Pancreas (tissue), 10 donors: ENCODE measurements around the gene FLNA. TPM values are rescaled to one million over a fixed set of nuclear protein-coding genes. Genes with fewer than 3 reads are reported as not detected.
A peak's percentile ranks its signal among the peaks of the same experiment; 100 is the strongest.

Source experiments
- ATAC-seq, 4 donors: fragments of 200-7000 bp; cut with Tn5 transposase; one replicate each; pipeline versions ENCODE4 v1.8.0 to v1.9.1; 2020; ENCODE audit warnings: mild to moderate bottlenecking in 4 of 4, moderate library complexity in 4 of 4
- DNase-seq, 6 donors: peaks; one replicate each; pipeline ENCODE4 v3.0.0-alpha.2; 2020
- FAIRE-seq: peaks from 2 replicates; lab custom pipeline; 2012; peaks lifted over from hg19 to GRCh38; lab: Jason Lieb, UNC
- H3K27ac ChIP-seq, 4 donors: fragments of 200-600 bp; sonication (generic); 1 replicate in 3 of 4; 2 replicates in 1 of 4; pipeline versions ENCODE4 v1.5.0 to v1.8.0; 2020
- H3K27me3 ChIP-seq, 4 donors: fragments of 200-600 bp; one replicate each; pipeline ENCODE4 v1.8.0; 2021
- H3K36me3 ChIP-seq, 3 donors: fragments of 200-600 bp; sonication (generic) in 1 of 3; one replicate each; pipeline versions ENCODE4 v1.5.0 to v1.8.0; 2020 to 2021
- H3K4me1 ChIP-seq, 3 donors: fragments of 200-600 bp; one replicate each; pipeline ENCODE4 v1.8.0; 2021
- H3K4me3 ChIP-seq, 4 donors: fragments of 200-600 bp; sonication (generic) in 2 of 4; one replicate each; pipeline versions ENCODE4 v1.5.0 to v1.8.0; 2020 to 2021
- H3K9me3 ChIP-seq, 4 donors: fragments of 200-600 bp; one replicate each; pipeline ENCODE4 v1.8.0; 2021
- WGBS, 2 donors: extraction: QIAGEN DNeasy Blood & Tissue Kit; methylation state at CpG; one replicate each; pipeline ENCODE4 v1.1.7; 2013; 5-methylcytosine and 5-hydroxymethylcytosine counted together
- intact Hi-C, 3 donors: fragments of 100-400 bp; cut with DNase I; formaldehyde crosslinking; loops; one replicate each; pipeline versions ENCODE4 v1.11.1 to v1.14.2; 2022
- polyA plus RNA-seq, 2 donors: library from polyadenylated mRNA; stranded (reverse); fragments of 200-250 nt; gene quantifications; one replicate each; pipeline ENCODE4 v1.2.3, GENCODE V29; 2013
- total RNA-seq, 6 donors: library from RNA; stranded (reverse); fragmentation: NEBNext Ultra II Directional in 4 of 6; extraction: Animal tissue kit (Norgen Biotek cat#: 25700) in 4 of 6; gene quantifications; one replicate each; pipeline versions ENCODE4 v1.2.1 to v1.2.4, GENCODE V29; 2021 to 2023
- TF ChIP-seq, protein P1 (sequence below), 4 donors: fragments of 200-600 bp; sonication (generic) in 3 of 4; IDR thresholded peaks; one replicate each; pipeline versions ENCODE4 v1.5.0 to v1.8.0; 2021; ENCODE audit warnings: antibody characterized with exemption in 4 of 4
- donor health status: healthy with polysubstance abuse.
- donor health status: DM: no; HTN: no; CAD: no; lungs with moderate emphysema.
- donor health status: DM: no; HTN: no; CAD: no.
- donor health status: control.
- donor health status: control.
- donor health status: Bipolar disorder and iron deficiency.
- donor health status: DM: yes; HTN: yes; CAD: no.
- donor health status: DM: no; HTN: no; CAD: no.
- donor health status: DM: no; HTN: no; CAD: no.
- donor health status: DM: yes; HTN: yes; CAD: no.

FLNA gene
- total and polyA plus RNA-seq, 8 donors, result 67.0 to 298 (median 184) TPM

DNA sequence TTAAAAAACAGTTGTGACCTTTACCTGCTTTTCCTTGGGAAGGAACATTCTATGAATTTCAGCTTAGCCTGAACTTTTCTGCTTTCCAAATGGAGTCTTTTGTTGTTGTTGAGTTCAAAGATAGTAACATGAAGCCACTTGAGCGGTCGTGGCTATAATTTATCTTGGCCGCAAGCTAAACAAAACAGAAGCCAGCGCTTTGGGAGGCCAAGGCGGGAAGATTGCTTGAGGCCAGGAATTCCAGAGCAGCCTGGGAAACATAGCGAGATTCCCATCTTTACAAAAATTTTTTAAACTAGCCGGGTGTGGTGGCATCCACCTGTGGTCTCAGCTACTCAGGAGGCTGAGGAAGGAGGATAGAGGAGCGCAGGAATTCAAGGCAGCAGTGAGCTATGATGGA, 48.9 kb downstream of the FLNA start:
- 52 to 65% methylated on average over 8 of the region's 8 CpGs for WGBS, 2 donors
- ATAC-seq (no peak), FAIRE-seq (no peak), DNase-seq (no peak)
- intact Hi-C loops, result no loop called here
- peaks cover 0 to 6% (median 1%) of the 10 kb centered on the region in 4 donors for H3K27me3 ChIP-seq
- no peaks in the 10 kb centered on the region for H3K9me3 ChIP-seq
- no peaks in the 10 kb centered on the region for H3K4me1 ChIP-seq
- H3K36me3 ChIP-seq, result no peaks in the 10 kb centered on the region
- TF ChIP-seq, protein P1, sequence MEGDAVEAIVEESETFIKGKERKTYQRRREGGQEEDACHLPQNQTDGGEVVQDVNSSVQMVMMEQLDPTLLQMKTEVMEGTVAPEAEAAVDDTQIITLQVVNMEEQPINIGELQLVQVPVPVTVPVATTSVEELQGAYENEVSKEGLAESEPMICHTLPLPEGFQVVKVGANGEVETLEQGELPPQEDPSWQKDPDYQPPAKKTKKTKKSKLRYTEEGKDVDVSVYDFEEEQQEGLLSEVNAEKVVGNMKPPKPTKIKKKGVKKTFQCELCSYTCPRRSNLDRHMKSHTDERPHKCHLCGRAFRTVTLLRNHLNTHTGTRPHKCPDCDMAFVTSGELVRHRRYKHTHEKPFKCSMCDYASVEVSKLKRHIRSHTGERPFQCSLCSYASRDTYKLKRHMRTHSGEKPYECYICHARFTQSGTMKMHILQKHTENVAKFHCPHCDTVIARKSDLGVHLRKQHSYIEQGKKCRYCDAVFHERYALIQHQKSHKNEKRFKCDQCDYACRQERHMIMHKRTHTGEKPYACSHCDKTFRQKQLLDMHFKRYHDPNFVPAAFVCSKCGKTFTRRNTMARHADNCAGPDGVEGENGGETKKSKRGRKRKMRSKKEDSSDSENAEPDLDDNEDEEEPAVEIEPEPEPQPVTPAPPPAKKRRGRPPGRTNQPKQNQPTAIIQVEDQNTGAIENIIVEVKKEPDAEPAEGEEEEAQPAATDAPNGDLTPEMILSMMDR (IDR thresholded peaks at IDR 0.05), result no peak
- H3K4me3 ChIP-seq, result no peak overlapping the region
- no peak overlapping the region for H3K27ac ChIP-seq

DNA sequence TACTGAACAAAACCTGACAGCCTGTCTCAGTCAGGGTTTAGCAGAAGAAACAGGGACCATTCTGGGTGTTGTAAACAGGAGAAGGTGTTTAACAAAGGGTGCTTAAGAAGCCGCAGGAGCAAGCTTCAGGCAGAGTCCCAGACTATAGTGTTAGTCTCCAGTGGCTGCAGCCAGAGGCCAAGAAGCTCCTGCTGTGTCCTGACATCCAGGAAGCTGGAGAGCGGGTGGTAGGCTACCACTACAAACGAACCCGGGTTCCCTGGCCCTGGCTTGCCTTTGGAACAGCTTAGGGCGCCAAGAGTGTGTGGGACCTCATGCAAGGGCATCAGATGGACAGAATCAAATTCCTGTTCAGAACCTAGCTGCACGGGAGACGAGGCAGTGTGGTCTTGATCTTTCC, 50.9 kb downstream of the FLNA start:
- DNase-seq (no peak), FAIRE-seq (no peak), ATAC-seq (no peak)
- H3K4me1 ChIP-seq, result no peaks in the 10 kb centered on the region
- WGBS, 2 donors, result 41 to 46% methylated on average over 7 of the region's 7 CpGs
- no peaks in the 10 kb centered on the region for H3K9me3 ChIP-seq
- H3K27ac ChIP-seq, result no peak overlapping the region
- H3K36me3 ChIP-seq, result no peaks in the 10 kb centered on the region
- TF ChIP-seq, protein P1 (IDR thresholded peaks at IDR 0.05), result no peak
- intact Hi-C loops, result no loop called here
- H3K27me3 ChIP-seq, result peaks cover 0 to 6% (median 1%) of the 10 kb centered on the region in 4 donors
- H3K4me3 ChIP-seq, result no peak overlapping the region

DNA sequence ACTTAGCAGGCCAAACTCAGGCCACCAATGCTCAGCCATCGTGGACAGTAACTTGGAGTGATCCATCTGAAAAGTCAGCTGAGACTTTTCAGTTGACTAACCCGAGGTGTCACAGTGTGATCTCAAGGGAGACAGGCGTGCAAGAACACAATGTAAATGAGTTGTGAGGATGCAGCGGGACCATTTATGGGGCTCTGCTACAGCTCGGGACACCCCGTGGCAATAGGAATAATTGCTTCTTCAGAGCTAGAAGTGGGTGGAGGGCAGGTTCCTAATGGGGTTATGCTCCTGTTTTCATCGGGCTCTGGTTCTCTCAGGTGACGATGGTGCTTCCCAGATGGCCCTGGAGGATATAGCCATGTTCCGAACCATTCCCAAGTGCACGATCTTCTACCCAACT, 51.5 kb downstream of the FLNA start:
- no peak for FAIRE-seq
- intact Hi-C loops, result no loop called here
- TF ChIP-seq, protein P1 (IDR thresholded peaks at IDR 0.05), result no peak
- no peaks in the 10 kb centered on the region for H3K9me3 ChIP-seq
- DNase-seq, result no peak
- WGBS, 2 donors, result 64 to 69% methylated on average over 10 of the region's 10 CpGs
- H3K4me3 ChIP-seq, result no peak overlapping the region
- no peak for ATAC-seq
- peaks cover 0 to 6% (median 1%) of the 10 kb centered on the region in 4 donors for H3K27me3 ChIP-seq
- no peak overlapping the region for H3K27ac ChIP-seq
- H3K4me1 ChIP-seq, result no peaks in the 10 kb centered on the region
- no peaks in the 10 kb centered on the region for H3K36me3 ChIP-seq

DNA sequence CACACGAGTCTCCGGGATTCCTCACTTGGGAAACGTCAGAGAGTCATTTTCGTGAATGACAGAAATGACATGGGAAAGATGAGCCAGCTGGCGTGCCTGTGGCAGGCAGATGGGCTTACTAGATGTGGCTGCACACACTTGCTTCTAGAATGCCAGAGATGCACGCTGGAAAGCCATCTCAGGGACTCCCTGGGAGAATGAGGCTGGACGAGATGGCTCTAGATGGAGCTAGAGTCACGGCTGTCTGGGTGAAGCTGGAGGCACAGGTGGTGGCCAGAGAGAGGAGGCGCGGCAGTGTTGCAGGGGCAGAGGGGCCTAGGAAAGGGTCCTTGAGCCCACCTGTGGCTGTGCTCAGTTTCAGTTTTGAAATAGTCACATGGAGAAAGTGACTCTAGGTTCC, 52.8 kb downstream of the FLNA start:
- Histone ChIP-seq H3K4me1 (no peaks in the 10 kb centered on the region), H3K4me3 (no peak overlapping the region), H3K36me3 (no peaks in the 10 kb centered on the region), H3K27ac (no peak overlapping the region), H3K9me3 (no peaks in the 10 kb centered on the region), H3K27me3 (peaks cover 0 to 13% (median 0%) of the 10 kb centered on the region in 4 donors)
- no peak for FAIRE-seq
- intact Hi-C loops, result no loop called here
- no peak for DNase-seq
- peak in 2 of 4 donors; percentile 36 to 57 for ATAC-seq
- 31 to 59% methylated on average over 10 of the region's 10 CpGs for WGBS, 2 donors
- TF ChIP-seq, protein P1 (IDR thresholded peaks at IDR 0.05), result no peak

DNA sequence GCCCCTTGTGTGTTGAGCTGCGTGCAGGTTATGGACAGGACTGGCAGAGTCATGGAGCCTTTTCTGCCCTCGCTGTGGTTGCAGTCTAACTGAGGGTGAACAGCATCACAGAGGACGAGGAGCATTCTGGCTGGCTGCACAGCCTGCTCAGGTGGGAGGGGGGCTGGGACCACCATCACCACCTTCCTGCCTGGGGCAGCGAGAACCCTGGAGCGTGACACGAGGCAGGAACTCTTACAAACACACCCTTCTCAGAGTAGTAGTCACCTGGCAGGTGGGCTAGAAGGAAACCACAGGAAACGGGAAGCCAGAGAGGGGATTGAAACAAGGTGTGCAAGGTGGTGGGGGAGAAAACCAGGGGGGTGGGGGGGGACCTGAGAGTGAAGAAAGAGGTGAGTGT, 53.3 kb downstream of the FLNA start:
- Histone ChIP-seq H3K27me3 (peaks cover 0 to 13% (median 0%) of the 10 kb centered on the region in 4 donors), H3K9me3 (no peaks in the 10 kb centered on the region), H3K36me3 (no peaks in the 10 kb centered on the region), H3K4me3 (no peak overlapping the region), H3K4me1 (no peaks in the 10 kb centered on the region), H3K27ac (no peak overlapping the region)
- WGBS, 2 donors, result 64 to 66% methylated on average over 7 of the region's 7 CpGs
- intact Hi-C loops, result no loop called here
- ATAC-seq (no peak), FAIRE-seq (no peak), DNase-seq (no peak)
- TF ChIP-seq, protein P1 (IDR thresholded peaks at IDR 0.05), result no peak
